ENCODE results near the gene BTAF1.

The BTAF1 gene

GRCh38 chr10:91885362-91886079, 38.0 kb upstream of the BTAF1 start:
- no peak overlapping the region for H3K4me3 ChIP-seq (ENCODE audit: low read length)
- peaks cover 12% of the 10 kb centered on the region for H3K4me1 ChIP-seq (ENCODE audit: control insufficient read depth, low read length)
- H3K9me3 ChIP-seq (ENCODE audit: control insufficient read depth, insufficient read depth, low read length) = no peaks in the 10 kb centered on the region
- TF ChIP-seq CTCF (IDR thresholded peaks at IDR 0.05; ENCODE audit: low read depth, low read length, poor library complexity, severe bottlenecking) (no peak), EZH2phosphoT487 (IDR thresholded peaks at IDR 0.05; ENCODE audit: borderline replicate concordance, low read length) (no peak)
- peaks cover 24% of the 10 kb centered on the region for H3K27me3 ChIP-seq (ENCODE audit: control insufficient read depth, low read length)
- H3K79me2 ChIP-seq (ENCODE audit: control insufficient read depth, low read length) = no peaks in the 10 kb centered on the region
- no peaks in the 10 kb centered on the region for H3F3A ChIP-seq (ENCODE audit: control insufficient read depth, insufficient read depth)
- H3K4me2 ChIP-seq (ENCODE audit: low read length) = no peak overlapping the region
- no peaks in the 10 kb centered on the region for H3K9me2 ChIP-seq (replicated peaks; ENCODE audit: control insufficient read depth, low read length)
- no peak overlapping the region for H3K27ac ChIP-seq (ENCODE audit: low read depth, low read length)
- H4K20me1 ChIP-seq (ENCODE audit: control insufficient read depth, insufficient read depth, low read depth, low read length) = no peaks in the 10 kb centered on the region
- no peaks in the 10 kb centered on the region for H3K36me3 ChIP-seq (ENCODE audit: control insufficient read depth, low read length)

GRCh38 chr10:91886954-91887271, 36.7 kb upstream of the BTAF1 start:
- Histone ChIP-seq H3K27me3 (ENCODE audit: control insufficient read depth, low read length) (peaks cover 24% of the 10 kb centered on the region), H3K9me2 (replicated peaks; ENCODE audit: control insufficient read depth, low read length) (no peaks in the 10 kb centered on the region), H3K4me2 (ENCODE audit: low read length) (peak overlapping the region; percentile 93), H3K27ac (ENCODE audit: low read depth, low read length) (no peak overlapping the region), H3K36me3 (ENCODE audit: control insufficient read depth, low read length) (no peaks in the 10 kb centered on the region), H3K9me3 (ENCODE audit: control insufficient read depth, insufficient read depth, low read length) (no peaks in the 10 kb centered on the region), H3F3A (ENCODE audit: control insufficient read depth, insufficient read depth) (no peaks in the 10 kb centered on the region), H3K4me3 (ENCODE audit: low read length) (peak overlapping the region; percentile 74), H3K79me2 (ENCODE audit: control insufficient read depth, low read length) (no peaks in the 10 kb centered on the region), H3K4me1 (ENCODE audit: control insufficient read depth, low read length) (peaks cover 12% of the 10 kb centered on the region), H4K20me1 (ENCODE audit: control insufficient read depth, insufficient read depth, low read depth, low read length) (no peaks in the 10 kb centered on the region)
- no peak for TF ChIP-seq CTCF (IDR thresholded peaks at IDR 0.05; ENCODE audit: low read depth, low read length, poor library complexity, severe bottlenecking)
- no peak for TF ChIP-seq EZH2phosphoT487 (IDR thresholded peaks at IDR 0.05; ENCODE audit: borderline replicate concordance, low read length)

GRCh38 chr10:91887272-91888076, 36.1 kb upstream of the BTAF1 start:
- Histone ChIP-seq H4K20me1 (ENCODE audit: control insufficient read depth, insufficient read depth, low read depth, low read length) (no peaks in the 10 kb centered on the region), H3K27ac (ENCODE audit: low read depth, low read length) (no peak overlapping the region), H3K79me2 (ENCODE audit: control insufficient read depth, low read length) (no peaks in the 10 kb centered on the region), H3K9me3 (ENCODE audit: control insufficient read depth, insufficient read depth, low read length) (no peaks in the 10 kb centered on the region), H3K4me1 (ENCODE audit: control insufficient read depth, low read length) (peaks cover 12% of the 10 kb centered on the region), H3K9me2 (replicated peaks; ENCODE audit: control insufficient read depth, low read length) (no peaks in the 10 kb centered on the region), H3K4me3 (ENCODE audit: low read length) (peak overlapping the region; percentile 74), H3K4me2 (ENCODE audit: low read length) (peak overlapping the region; percentile 93), H3K36me3 (ENCODE audit: control insufficient read depth, low read length) (no peaks in the 10 kb centered on the region), H3K27me3 (ENCODE audit: control insufficient read depth, low read length) (peaks cover 24% of the 10 kb centered on the region), H3F3A (ENCODE audit: control insufficient read depth, insufficient read depth) (no peaks in the 10 kb centered on the region)
- TF ChIP-seq CTCF (IDR thresholded peaks at IDR 0.05; ENCODE audit: low read depth, low read length, poor library complexity, severe bottlenecking) (no peak), EZH2phosphoT487 (IDR thresholded peaks at IDR 0.05; ENCODE audit: borderline replicate concordance, low read length) (peak; percentile 65; the same call in 1 of the 2 replicates)

Measured in DOHH2 (cell line).